Trophoblast cell (in vitro differentiated cells and primary cell): ENCODE measurements around the gene SDK2.

ENCODE experiments used
- DNase-seq, 2 donors: peaks; one replicate each; pipeline ENCODE4 v3.0.0-alpha.2; 2016
- H2AFZ ChIP-seq: 2 replicates; pipeline ENCODE4 v1.6.1; 2013; ENCODE audit warnings: low read length, moderate library complexity, mild to moderate bottlenecking; ENCODE audit not compliant: insufficient read depth, poor library complexity
- H2AK5ac ChIP-seq: 2 replicates; pipeline ENCODE4 v1.6.1; 2013; ENCODE audit warnings: mild to moderate bottlenecking, low read length
- H2BK120ac ChIP-seq: 2 replicates; pipeline ENCODE4 v1.6.1; 2013; ENCODE audit warnings: low read length, mild to moderate bottlenecking, moderate library complexity; ENCODE audit not compliant: insufficient read depth, poor library complexity
- H2BK12ac ChIP-seq: 2 replicates; pipeline ENCODE4 v1.6.1; 2013; ENCODE audit warnings: mild to moderate bottlenecking, low read length, moderate library complexity
- H2BK5ac ChIP-seq: 2 replicates; pipeline ENCODE4 v1.6.1; 2013; ENCODE audit warnings: low read length, low read depth, moderate library complexity, mild to moderate bottlenecking; ENCODE audit not compliant: poor library complexity
- H3K14ac ChIP-seq: 2 replicates; pipeline ENCODE4 v1.6.1; 2013; ENCODE audit warnings: mild to moderate bottlenecking, low read length
- H3K18ac ChIP-seq: 2 replicates; pipeline ENCODE4 v1.6.1; 2013; ENCODE audit warnings: mild to moderate bottlenecking, low read length
- H3K23ac ChIP-seq: 2 replicates; pipeline ENCODE4 v1.6.1; 2013; ENCODE audit warnings: low read length
- H3K27ac ChIP-seq: 2 replicates; pipeline ENCODE4 v1.5.1; 2013; ENCODE audit warnings: low read depth, mild to moderate bottlenecking, inconsistent platforms, low read length, moderate library complexity
- H3K27me3 ChIP-seq: 2 replicates; pipeline ENCODE4 v1.6.1; 2013; ENCODE audit warnings: inconsistent platforms, mild to moderate bottlenecking, low read length, moderate library complexity; ENCODE audit not compliant: insufficient read depth
- H3K36me3 ChIP-seq, 2 experiments: 1 replicate in 1 of 2; 2 replicates in 1 of 2; pipeline ENCODE4 v1.6.1; 2013; ENCODE audit warnings: low read length in 2 of 2, mild to moderate bottlenecking in 2 of 2, moderate library complexity in 1 of 2; ENCODE audit not compliant: insufficient read depth in 2 of 2, control insufficient read depth in 1 of 2
- H3K4ac ChIP-seq: 2 replicates; pipeline ENCODE4 v1.6.1; 2013; ENCODE audit warnings: low read depth, mild to moderate bottlenecking, low read length, moderate library complexity
- H3K4me1 ChIP-seq, 2 experiments: 1 replicate in 1 of 2; 2 replicates in 1 of 2; pipeline ENCODE4 v1.6.1; 2013; ENCODE audit warnings: low read length in 2 of 2, mild to moderate bottlenecking in 2 of 2, moderate library complexity in 1 of 2; ENCODE audit not compliant: insufficient read depth in 2 of 2, control insufficient read depth in 1 of 2
- H3K4me2 ChIP-seq: 2 replicates; pipeline ENCODE4 v1.6.1; 2013; ENCODE audit warnings: inconsistent platforms, mild to moderate bottlenecking, low read length, moderate library complexity
- H3K4me3 ChIP-seq: 2 replicates; pipeline ENCODE4 v1.5.1; 2013; ENCODE audit warnings: mild to moderate bottlenecking, low read depth, low read length, inconsistent platforms
- H3K79me1 ChIP-seq: one replicate; pipeline ENCODE4 v1.6.1; 2013; ENCODE audit warnings: low read length
- H3K79me2 ChIP-seq: 2 replicates; pipeline ENCODE4 v1.6.1; 2013; ENCODE audit warnings: low read length, mild to moderate bottlenecking; ENCODE audit not compliant: control insufficient read depth, insufficient read depth, poor library complexity
- H3K9ac ChIP-seq: 2 replicates; pipeline ENCODE4 v1.6.1; 2013; ENCODE audit warnings: mild to moderate bottlenecking, low read length
- H3K9me3 ChIP-seq: 2 replicates; pipeline ENCODE4 v1.6.1; 2013; ENCODE audit warnings: low read depth, mild to moderate bottlenecking, control low read depth, inconsistent platforms, low read length; ENCODE audit not compliant: insufficient read depth
- H4K12ac ChIP-seq: 2 replicates; pipeline ENCODE4 v1.6.1; 2013; ENCODE audit warnings: low read depth, mild to moderate bottlenecking, low read length, moderate library complexity
- H4K8ac ChIP-seq: 2 replicates; pipeline ENCODE4 v1.6.1; 2013; ENCODE audit warnings: low read depth, mild to moderate bottlenecking, low read length, moderate library complexity
- H4K91ac ChIP-seq: one replicate; pipeline ENCODE4 v1.6.1; 2013; ENCODE audit warnings: low read depth, mild to moderate bottlenecking, low read length, moderate library complexity
- WGBS: extraction: QIAGEN DNeasy Blood & Tissue Kit; methylation state at CpG from one replicate; pipeline ENCODE4 v1.1.7; 2013; ENCODE audit warnings: missing lambda C conversion rate; ENCODE audit not compliant: insufficient read length, insufficient coverage; ENCODE audit errors: extremely low coverage; 5-methylcytosine and 5-hydroxymethylcytosine counted together

SDK2 gene

DNA sequence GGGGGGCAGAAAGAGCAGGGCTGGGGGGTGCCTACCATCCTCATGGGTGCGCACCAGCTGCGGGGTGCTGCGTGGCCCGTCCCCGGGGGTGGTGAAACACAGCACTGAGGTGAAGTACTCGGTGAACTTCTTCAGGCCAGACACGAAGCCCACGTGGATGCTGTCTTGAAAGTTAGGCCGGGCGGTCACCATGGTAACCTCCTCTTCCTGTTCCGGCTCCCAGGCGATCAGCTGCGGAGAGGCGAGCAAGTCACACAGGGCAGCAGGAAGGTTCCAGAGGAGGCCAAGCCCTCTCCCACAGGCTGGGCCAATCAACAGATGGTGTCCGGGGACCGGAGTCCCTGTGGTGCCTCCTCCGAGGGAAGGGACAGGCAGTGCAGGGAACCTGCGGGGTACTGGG lies 242.3 kb downstream of the SDK2 start:
- no CpG with 5 or more reads among the region's 18 CpGs for WGBS
- H2BK12ac ChIP-seq, result no peak overlapping the region

DNA sequence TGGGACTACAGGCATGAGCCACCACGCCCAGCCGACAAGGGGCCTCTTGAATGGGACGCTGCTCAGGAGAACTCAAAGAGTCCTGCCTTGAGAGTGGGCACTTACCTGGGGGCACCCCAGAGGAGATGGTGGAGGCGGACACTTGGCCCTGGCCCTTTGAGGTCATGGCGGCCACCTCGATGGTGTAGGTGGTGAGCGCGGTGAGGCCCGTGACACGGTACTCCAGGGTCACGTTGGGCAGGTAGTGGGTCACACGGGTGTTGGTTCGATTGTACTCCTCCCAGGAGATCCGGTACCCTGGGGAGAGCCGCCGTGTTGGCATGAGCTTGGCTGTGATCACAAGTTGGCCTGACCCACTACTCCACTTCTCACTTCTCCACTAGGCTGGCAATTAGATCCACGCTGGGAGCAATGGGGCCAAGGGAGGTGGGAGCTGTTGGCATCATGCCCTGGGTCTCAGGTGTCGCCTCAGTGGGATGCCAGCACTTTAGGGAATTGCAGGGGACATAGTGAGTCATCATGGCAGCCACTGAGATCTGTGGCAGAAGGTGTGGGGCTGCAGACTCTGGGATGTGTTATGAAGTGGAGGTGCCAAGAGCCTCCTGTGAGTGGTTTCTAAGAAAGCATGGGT lies 243.2 kb downstream of the SDK2 start:
- Histone ChIP-seq H3K4me2 (no peak overlapping the region), H2AK5ac (no peak overlapping the region), H3K4ac (no peak overlapping the region), H3K79me1 (no peaks in the 10 kb centered on the region), H4K91ac (no peak overlapping the region), H3K79me2 (no peaks in the 10 kb centered on the region), H3K27ac (no peak overlapping the region), H3K4me1 (no peaks in the 10 kb centered on the region), H3K18ac (no peak overlapping the region), H2BK12ac (no peak overlapping the region), H3K23ac (no peak overlapping the region), H2BK5ac (no peak overlapping the region), H2BK120ac (no peak overlapping the region), H3K4me3 (no peak overlapping the region), H3K27me3 (no peaks in the 10 kb centered on the region), H3K9ac (no peak overlapping the region), H3K9me3 (no peaks in the 10 kb centered on the region), H4K12ac (no peak overlapping the region), H2AFZ (no peak overlapping the region), H4K8ac (no peak overlapping the region), H3K14ac (no peak overlapping the region), H3K36me3 (peaks cover 2 to 4% of the 10 kb centered on the region in 2 experiments)
- DNase-seq, result no peak
- no CpG with 5 or more reads among the region's 18 CpGs for WGBS

More for the DNA sequence above, 242.3 kb downstream of the SDK2 start:
- Histone ChIP-seq H2BK5ac (no peak overlapping the region), H3K23ac (no peak overlapping the region), H3K4me1 (no peaks in the 10 kb centered on the region), H4K8ac (no peak overlapping the region), H3K4me3 (no peak overlapping the region), H2BK120ac (no peak overlapping the region), H3K27ac (no peak overlapping the region), H3K79me1 (no peaks in the 10 kb centered on the region), H4K91ac (no peak overlapping the region), H2AFZ (no peak overlapping the region), H3K9ac (no peak overlapping the region), H4K12ac (no peak overlapping the region), H3K79me2 (no peaks in the 10 kb centered on the region), H3K18ac (no peak overlapping the region), H3K4me2 (no peak overlapping the region), H3K4ac (no peak overlapping the region), H2AK5ac (no peak overlapping the region), H3K9me3 (no peaks in the 10 kb centered on the region), H3K36me3 (peaks cover 2 to 4% of the 10 kb centered on the region in 2 experiments), H3K27me3 (no peaks in the 10 kb centered on the region), H3K14ac (no peak overlapping the region)
- no peak for DNase-seq

DNA sequence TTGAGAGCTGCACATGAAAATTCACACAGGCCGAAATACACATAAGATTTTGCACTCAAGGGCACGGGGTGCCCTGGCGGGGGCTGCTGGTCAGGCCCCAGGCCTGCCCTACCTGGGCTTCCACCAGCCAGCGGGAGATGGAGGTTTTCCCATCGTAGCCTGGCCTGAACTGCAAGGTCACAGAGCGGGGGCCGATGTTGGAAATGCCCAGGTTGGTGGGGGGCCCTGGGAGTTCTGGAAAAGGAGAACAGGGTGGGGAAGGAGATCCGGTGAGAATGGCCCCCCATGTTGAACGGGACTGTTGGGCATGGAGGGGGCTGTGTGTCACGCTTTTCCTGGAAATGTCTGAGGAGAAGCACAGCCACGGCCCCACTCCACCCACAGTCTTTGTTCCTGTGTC lies 245.2 kb downstream of the SDK2 start:
- Histone ChIP-seq H4K8ac (no peak overlapping the region), H3K79me2 (no peaks in the 10 kb centered on the region), H3K36me3 (peaks cover 1 to 4% of the 10 kb centered on the region in 2 experiments), H3K18ac (no peak overlapping the region), H3K4me2 (no peak overlapping the region), H3K27me3 (no peaks in the 10 kb centered on the region), H3K4ac (no peak overlapping the region), H3K9ac (no peak overlapping the region), H3K79me1 (no peaks in the 10 kb centered on the region), H3K27ac (no peak overlapping the region), H2AK5ac (no peak overlapping the region), H3K23ac (no peak overlapping the region), H2BK5ac (no peak overlapping the region), H2AFZ (no peak overlapping the region), H2BK12ac (no peak overlapping the region), H3K4me1 (no peaks in the 10 kb centered on the region), H3K9me3 (no peaks in the 10 kb centered on the region), H4K91ac (no peak overlapping the region), H3K14ac (no peak overlapping the region), H4K12ac (no peak overlapping the region), H2BK120ac (no peak overlapping the region), H3K4me3 (no peak overlapping the region)
- WGBS, result no CpG with 5 or more reads among the region's 11 CpGs
- no peak for DNase-seq

DNA sequence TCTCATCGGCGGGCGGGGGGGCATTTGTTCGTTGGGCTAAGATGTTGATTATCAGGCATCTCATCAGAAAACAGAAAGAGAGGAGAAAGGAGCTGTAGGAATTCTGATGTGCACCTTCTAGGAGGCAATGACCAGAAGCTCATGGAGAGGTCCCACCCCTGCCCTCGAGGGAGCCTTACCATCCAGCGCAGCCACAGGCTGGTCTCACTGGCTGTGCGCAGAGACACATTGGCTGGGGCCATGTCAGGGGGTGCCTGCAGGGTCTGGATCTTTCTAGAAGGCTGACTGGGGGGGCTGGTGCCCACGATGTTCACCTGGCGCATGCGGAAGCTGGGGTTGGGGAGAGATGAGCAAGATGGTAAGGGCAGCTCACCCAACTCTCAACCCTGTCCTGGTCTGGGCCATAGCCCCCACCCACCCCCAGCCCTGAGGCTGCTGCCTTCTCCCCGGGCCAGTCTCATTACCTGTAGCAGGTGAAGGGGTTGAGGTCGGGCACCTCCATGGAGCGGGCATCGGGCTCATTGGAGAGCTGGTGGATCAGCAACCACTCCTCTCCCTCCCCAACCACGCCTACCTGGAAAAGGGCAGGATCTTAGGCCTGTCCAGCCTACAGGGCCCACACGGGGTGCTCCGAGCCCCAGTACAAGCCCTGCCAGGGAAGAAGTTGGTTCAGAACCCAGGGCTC lies 246.2 kb downstream of the SDK2 start:
- Histone ChIP-seq H2AFZ (no peak overlapping the region), H2AK5ac (no peak overlapping the region), H3K27me3 (no peaks in the 10 kb centered on the region), H3K14ac (no peak overlapping the region), H3K4me3 (no peak overlapping the region), H3K4me1 (no peaks in the 10 kb centered on the region), H3K36me3 (peaks cover 0 to 4% of the 10 kb centered on the region in 2 experiments), H3K9ac (no peak overlapping the region), H3K23ac (no peak overlapping the region), H3K79me2 (no peaks in the 10 kb centered on the region), H4K12ac (no peak overlapping the region), H3K27ac (no peak overlapping the region), H3K18ac (no peak overlapping the region), H3K9me3 (no peaks in the 10 kb centered on the region), H3K4ac (no peak overlapping the region), H2BK120ac (no peak overlapping the region), H4K91ac (no peak overlapping the region), H4K8ac (no peak overlapping the region), H3K79me1 (no peaks in the 10 kb centered on the region), H3K4me2 (no peak overlapping the region), H2BK5ac (no peak overlapping the region), H2BK12ac (no peak overlapping the region)
- DNase-seq, result no peak
- WGBS, result no CpG with 5 or more reads among the region's 17 CpGs
